GM23338 (cell line): ENCODE data around the gene LETMD1. TPM values are rescaled to one million over a fixed set of nuclear protein-coding genes. Genes with fewer than 3 reads are reported as not detected.

Experiments used
- ATAC-seq: fragments of 200-7000 bp; cut with Tn5 transposase; 3 replicates; pipeline ENCODE4 v1.9.1; 2020
- DNase-seq: peaks from one replicate; pipeline ENCODE4 v3.0.0-alpha.2; 2015; ENCODE audit warnings: low spot score
- H2AFZ ChIP-seq: fragments of 200-600 bp; sonication (generic); 2 replicates; pipeline ENCODE4 v1.8.0; 2016; ENCODE audit warnings: antibody characterized with exemption, mild to moderate bottlenecking, moderate library complexity
- H3F3A ChIP-seq: fragments of 200-600 bp; sonication (generic); replicated peaks from 2 replicates; pipeline ENCODE4 v1.8.0; 2017; ENCODE audit warnings: antibody characterized with exemption, mixed run types, low read depth
- H3K27ac ChIP-seq: fragments of 200-600 bp; sonication (generic); 2 replicates; pipeline ENCODE4 v1.6.1; 2016; ENCODE audit warnings: low read depth
- H3K27me3 ChIP-seq: fragments of 200-600 bp; sonication (generic); 2 replicates; pipeline ENCODE4 v1.8.0; 2016; ENCODE audit warnings: mild to moderate bottlenecking, mixed run types, moderate library complexity; ENCODE audit not compliant: insufficient read depth
- H3K36me3 ChIP-seq: fragments of 200-600 bp; sonication (generic); 2 replicates; pipeline ENCODE4 v1.8.0; 2016; ENCODE audit warnings: mild to moderate bottlenecking; ENCODE audit not compliant: insufficient read depth
- H3K4me1 ChIP-seq: fragments of 200-600 bp; sonication (generic); 2 replicates; pipeline ENCODE4 v1.8.0; 2016; ENCODE audit warnings: mild to moderate bottlenecking, moderate library complexity; ENCODE audit not compliant: insufficient read depth
- H3K4me2 ChIP-seq: fragments of 200-600 bp; sonication (generic); 2 replicates; pipeline ENCODE4 v1.7.1; 2017; ENCODE audit warnings: mixed run types
- H3K4me3 ChIP-seq: fragments of 200-600 bp; sonication (generic); 2 replicates; pipeline ENCODE4 v1.6.1; 2016; ENCODE audit warnings: mixed run types
- H3K79me2 ChIP-seq: fragments of 200-600 bp; sonication (generic); replicated peaks from 2 replicates; pipeline ENCODE4 v1.8.0; 2017; ENCODE audit warnings: mild to moderate bottlenecking; ENCODE audit not compliant: insufficient read depth
- H3K9me2 ChIP-seq: fragments of 200-600 bp; sonication (generic); 2 replicates; pipeline ENCODE4 v1.8.0; 2017; ENCODE audit not compliant: insufficient read depth
- H4K20me1 ChIP-seq: fragments of 200-600 bp; sonication (generic); replicated peaks from 2 replicates; pipeline ENCODE4 v1.8.0; 2017; ENCODE audit warnings: mild to moderate bottlenecking; ENCODE audit not compliant: insufficient read depth
- H3K27ac Mint-ChIP-seq: 2 replicates; pipeline ENCODE4 v1.8.0; 2020; ENCODE audit warnings: inconsistent platforms, mild to moderate bottlenecking, moderate library complexity, mixed read lengths
- H3K27me3 Mint-ChIP-seq: 3 replicates; pipeline ENCODE4 v1.8.0; 2022; ENCODE audit warnings: low read depth, mild to moderate bottlenecking, moderate library complexity, mixed read lengths, inconsistent platforms; ENCODE audit not compliant: insufficient read depth, poor library complexity
- H3K36me3 Mint-ChIP-seq: 3 replicates; pipeline ENCODE4 v1.8.0; 2021; ENCODE audit warnings: low read depth, mild to moderate bottlenecking, inconsistent platforms, moderate library complexity, mixed read lengths
- H3K4me1 Mint-ChIP-seq: 3 replicates; pipeline ENCODE4 v1.8.0; 2020; ENCODE audit warnings: mild to moderate bottlenecking, inconsistent platforms, mixed read lengths
- H3K4me3 Mint-ChIP-seq: 3 replicates; pipeline ENCODE4 v1.8.0; 2021; ENCODE audit warnings: moderate library complexity, mild to moderate bottlenecking, inconsistent platforms, mixed read lengths
- H3K9me3 Mint-ChIP-seq: 3 replicates; pipeline ENCODE4 v1.8.0; 2020; ENCODE audit warnings: moderate library complexity, mild to moderate bottlenecking, inconsistent platforms, mixed read lengths
- EZH2 ChIP-seq: fragments of 200-600 bp; sonication (generic); IDR thresholded peaks from one replicate; pipeline ENCODE4 v1.8.0; 2017; ENCODE audit warnings: antibody characterized with exemption, mild to moderate bottlenecking, low read depth; ENCODE audit not compliant: unreplicated experiment
- EZH2phosphoT487 ChIP-seq: fragments of 200-600 bp; sonication (generic); IDR thresholded peaks from one replicate; pipeline ENCODE4 v1.8.1; 2018; ENCODE audit warnings: antibody characterized with exemption; ENCODE audit not compliant: unreplicated experiment
- JUNB ChIP-seq: IDR thresholded peaks from one replicate; pipeline ENCODE4 v1.6.1; 2016; ENCODE audit warnings: antibody characterized with exemption; ENCODE audit not compliant: unreplicated experiment
- polyA plus RNA-seq: library from polyadenylated mRNA; unstranded; fragments of >200 nt; fragmentation: Nextera tagmentation; extraction: Ambion mirVana; gene quantifications from 2 replicates; pipeline ENCODE4 v1.2.1, GENCODE V29; 2016
- total RNA-seq: library from RNA; depleted of rRNA; stranded (reverse); fragments of >200 nt; shearing (Covaris generic); gene quantifications from 2 replicates; pipeline ENCODE4 v1.2.3, GENCODE V29; 2014
- TF ChIP-seq, protein P1 (sequence below), 2 experiments: fragments of 200-600 bp in 1 of 2; sonication (generic) in 1 of 2; conservative IDR thresholded peaks; 2 replicates each; pipeline versions ENCODE4 v1.5.1 to v1.6.1; 2016 to 2017; ENCODE audit warnings: antibody characterized with exemption in 2 of 2, low read depth in 2 of 2, mild to moderate bottlenecking in 2 of 2, moderate library complexity in 1 of 2
- TF ChIP-seq, protein P2 (sequence below): fragments of 250-450 bp; sonication (Bioruptor Pico); IDR thresholded peaks from 2 replicates; pipeline ENCODE4 v1.5.0; 2020; ENCODE audit warnings: mild to moderate bottlenecking, moderate library complexity

LETMD1 gene
- total and polyA plus RNA-seq, 2 experiments from 2014 or later: 15.7 to 29.9 TPM

DNA sequence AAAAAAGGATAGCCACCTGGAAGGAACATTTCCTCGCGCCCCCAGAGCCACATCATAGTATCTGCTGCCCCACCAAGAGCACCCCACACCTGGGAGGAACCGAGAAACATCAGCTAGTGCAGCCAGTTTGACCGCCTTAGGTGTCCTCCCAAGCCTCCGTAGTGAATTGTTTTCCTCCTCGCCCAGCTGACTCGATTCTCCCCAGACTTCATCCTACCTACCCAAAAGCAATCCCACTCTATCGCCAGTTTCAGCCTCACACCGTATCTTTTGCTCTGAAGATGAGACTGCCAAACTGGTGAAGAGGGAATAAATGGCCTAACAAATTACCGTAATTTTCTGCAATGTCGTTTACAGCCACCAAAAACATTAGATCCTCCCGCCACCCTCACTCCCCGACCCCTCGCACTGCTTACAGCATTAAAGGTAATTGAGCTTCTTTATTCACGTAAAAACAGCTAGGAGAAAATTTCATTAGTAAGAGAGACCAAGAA lies 20.7 kb upstream of the LETMD1 start:
- DNase-seq (no peak), ATAC-seq (no peak)
- Histone ChIP-seq H3F3A (peaks cover 5% of the 10 kb centered on the region; the same call in 1 of the 2 replicates), H3K4me1 (peaks cover 32% of the 10 kb centered on the region), H2AFZ (no peak overlapping the region), H4K20me1 (no peaks in the 10 kb centered on the region), H3K4me2 (peak overlapping the region; percentile 21; the same call in 1 of the 2 replicates), H3K36me3 (no peaks in the 10 kb centered on the region), H3K4me3 (no peak overlapping the region), H3K9me2 (no peaks in the 10 kb centered on the region), H3K79me2 (peaks cover 32% of the 10 kb centered on the region), H3K27me3 (no peaks in the 10 kb centered on the region), H3K27ac (no peak overlapping the region)
- Mint-ChIP-seq H3K27me3 (peaks cover 9% of the 10 kb centered on the region), H3K9me3 (no peaks in the 10 kb centered on the region), H3K4me3 (peak overlapping the region; percentile 35; the same call in 2 of the 3 replicates), H3K36me3 (no peaks in the 10 kb centered on the region), H3K4me1 (peaks cover 36% of the 10 kb centered on the region), H3K27ac (no peak overlapping the region)
- TF ChIP-seq EZH2phosphoT487: no peak

DNA sequence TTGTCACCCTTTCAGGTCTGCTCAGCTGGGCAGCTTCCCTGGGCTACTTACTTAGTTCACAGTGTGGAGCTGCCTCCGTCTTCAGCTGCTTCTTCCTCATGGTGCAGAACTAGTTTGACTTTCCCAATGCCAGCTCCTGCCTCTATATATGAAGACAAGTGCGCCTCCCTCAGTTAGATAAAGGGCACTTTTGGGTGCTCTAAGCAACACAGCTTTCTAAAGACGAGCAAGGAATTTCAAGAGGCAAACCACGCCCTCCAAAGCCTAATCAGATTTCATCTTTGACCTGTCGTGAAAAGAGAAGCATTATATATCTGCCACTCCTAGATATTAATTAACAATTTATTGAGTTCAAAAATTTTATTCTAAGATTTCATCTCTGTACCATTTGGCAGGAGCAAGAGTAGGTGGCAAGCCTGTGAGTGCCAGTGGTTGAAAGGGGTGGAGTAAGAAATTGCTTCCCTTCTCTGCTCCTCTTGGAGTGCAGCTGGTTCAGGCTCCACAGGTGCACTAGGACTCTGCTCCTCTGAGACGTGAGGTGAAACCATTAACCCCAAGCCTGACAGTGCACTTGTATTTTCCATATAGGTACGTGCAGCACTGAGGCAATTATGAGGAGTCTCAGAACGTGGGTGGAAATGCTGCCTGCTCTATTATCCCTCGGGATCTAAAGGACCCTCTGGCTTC lies 19.9 kb upstream of the LETMD1 start:
- peaks cover 23% of the 10 kb centered on the region for H3K79me2 ChIP-seq
- Mint-ChIP-seq H3K9me3 (no peaks in the 10 kb centered on the region), H3K36me3 (no peaks in the 10 kb centered on the region), H3K4me3 (peak overlapping the region; percentile 10; the same call in 1 of the 3 replicates), H3K4me1 (peaks cover 36% of the 10 kb centered on the region), H3K27me3 (peaks cover 9% of the 10 kb centered on the region), H3K27ac (no peak overlapping the region)
- H3K4me2 ChIP-seq: peak overlapping the region; percentile 21
- peak; percentile 18 for ATAC-seq
- H2AFZ ChIP-seq: peak overlapping the region; percentile 0; the same call in 1 of the 2 replicates
- no peak for TF ChIP-seq JUNB
- TF ChIP-seq EZH2: no peak
- TF ChIP-seq, protein P1, sequence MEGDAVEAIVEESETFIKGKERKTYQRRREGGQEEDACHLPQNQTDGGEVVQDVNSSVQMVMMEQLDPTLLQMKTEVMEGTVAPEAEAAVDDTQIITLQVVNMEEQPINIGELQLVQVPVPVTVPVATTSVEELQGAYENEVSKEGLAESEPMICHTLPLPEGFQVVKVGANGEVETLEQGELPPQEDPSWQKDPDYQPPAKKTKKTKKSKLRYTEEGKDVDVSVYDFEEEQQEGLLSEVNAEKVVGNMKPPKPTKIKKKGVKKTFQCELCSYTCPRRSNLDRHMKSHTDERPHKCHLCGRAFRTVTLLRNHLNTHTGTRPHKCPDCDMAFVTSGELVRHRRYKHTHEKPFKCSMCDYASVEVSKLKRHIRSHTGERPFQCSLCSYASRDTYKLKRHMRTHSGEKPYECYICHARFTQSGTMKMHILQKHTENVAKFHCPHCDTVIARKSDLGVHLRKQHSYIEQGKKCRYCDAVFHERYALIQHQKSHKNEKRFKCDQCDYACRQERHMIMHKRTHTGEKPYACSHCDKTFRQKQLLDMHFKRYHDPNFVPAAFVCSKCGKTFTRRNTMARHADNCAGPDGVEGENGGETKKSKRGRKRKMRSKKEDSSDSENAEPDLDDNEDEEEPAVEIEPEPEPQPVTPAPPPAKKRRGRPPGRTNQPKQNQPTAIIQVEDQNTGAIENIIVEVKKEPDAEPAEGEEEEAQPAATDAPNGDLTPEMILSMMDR (conservative IDR thresholded peaks at IDR 0.05; ENCODE audit: low read depth in 2 of 2): peak; percentile 63 to 80
- H3K36me3 ChIP-seq: no peaks in the 10 kb centered on the region
- DNase-seq: peak; percentile 89
- peaks cover 5% of the 10 kb centered on the region; the same call in 1 of the 2 replicates for H3F3A ChIP-seq
- no peaks in the 10 kb centered on the region for H3K9me2 ChIP-seq
- no peaks in the 10 kb centered on the region for H4K20me1 ChIP-seq
- H3K27me3 ChIP-seq: no peaks in the 10 kb centered on the region
- peaks cover 32% of the 10 kb centered on the region for H3K4me1 ChIP-seq
- H3K27ac ChIP-seq: no peak overlapping the region
- no peak overlapping the region for H3K4me3 ChIP-seq

DNA sequence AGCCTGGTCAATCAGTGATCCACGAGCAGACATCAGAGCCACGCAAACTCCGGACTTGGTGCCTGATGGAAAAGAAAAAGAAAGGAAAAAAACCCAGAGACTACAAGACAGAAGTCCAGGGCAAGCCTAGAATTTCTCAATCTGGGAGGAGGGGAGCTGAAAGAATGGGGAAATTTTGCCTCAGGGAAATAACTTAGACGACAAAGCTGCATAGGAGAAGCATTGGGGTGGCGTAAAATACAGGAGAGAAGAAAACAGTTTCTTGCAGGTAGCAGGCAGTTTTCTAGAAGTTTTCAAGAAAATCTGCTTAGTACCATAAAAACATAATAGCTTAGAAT lies 19.3 kb upstream of the LETMD1 start:
- H3K4me3 ChIP-seq: no peak overlapping the region
- no peak for TF ChIP-seq EZH2
- TF ChIP-seq, protein P2, sequence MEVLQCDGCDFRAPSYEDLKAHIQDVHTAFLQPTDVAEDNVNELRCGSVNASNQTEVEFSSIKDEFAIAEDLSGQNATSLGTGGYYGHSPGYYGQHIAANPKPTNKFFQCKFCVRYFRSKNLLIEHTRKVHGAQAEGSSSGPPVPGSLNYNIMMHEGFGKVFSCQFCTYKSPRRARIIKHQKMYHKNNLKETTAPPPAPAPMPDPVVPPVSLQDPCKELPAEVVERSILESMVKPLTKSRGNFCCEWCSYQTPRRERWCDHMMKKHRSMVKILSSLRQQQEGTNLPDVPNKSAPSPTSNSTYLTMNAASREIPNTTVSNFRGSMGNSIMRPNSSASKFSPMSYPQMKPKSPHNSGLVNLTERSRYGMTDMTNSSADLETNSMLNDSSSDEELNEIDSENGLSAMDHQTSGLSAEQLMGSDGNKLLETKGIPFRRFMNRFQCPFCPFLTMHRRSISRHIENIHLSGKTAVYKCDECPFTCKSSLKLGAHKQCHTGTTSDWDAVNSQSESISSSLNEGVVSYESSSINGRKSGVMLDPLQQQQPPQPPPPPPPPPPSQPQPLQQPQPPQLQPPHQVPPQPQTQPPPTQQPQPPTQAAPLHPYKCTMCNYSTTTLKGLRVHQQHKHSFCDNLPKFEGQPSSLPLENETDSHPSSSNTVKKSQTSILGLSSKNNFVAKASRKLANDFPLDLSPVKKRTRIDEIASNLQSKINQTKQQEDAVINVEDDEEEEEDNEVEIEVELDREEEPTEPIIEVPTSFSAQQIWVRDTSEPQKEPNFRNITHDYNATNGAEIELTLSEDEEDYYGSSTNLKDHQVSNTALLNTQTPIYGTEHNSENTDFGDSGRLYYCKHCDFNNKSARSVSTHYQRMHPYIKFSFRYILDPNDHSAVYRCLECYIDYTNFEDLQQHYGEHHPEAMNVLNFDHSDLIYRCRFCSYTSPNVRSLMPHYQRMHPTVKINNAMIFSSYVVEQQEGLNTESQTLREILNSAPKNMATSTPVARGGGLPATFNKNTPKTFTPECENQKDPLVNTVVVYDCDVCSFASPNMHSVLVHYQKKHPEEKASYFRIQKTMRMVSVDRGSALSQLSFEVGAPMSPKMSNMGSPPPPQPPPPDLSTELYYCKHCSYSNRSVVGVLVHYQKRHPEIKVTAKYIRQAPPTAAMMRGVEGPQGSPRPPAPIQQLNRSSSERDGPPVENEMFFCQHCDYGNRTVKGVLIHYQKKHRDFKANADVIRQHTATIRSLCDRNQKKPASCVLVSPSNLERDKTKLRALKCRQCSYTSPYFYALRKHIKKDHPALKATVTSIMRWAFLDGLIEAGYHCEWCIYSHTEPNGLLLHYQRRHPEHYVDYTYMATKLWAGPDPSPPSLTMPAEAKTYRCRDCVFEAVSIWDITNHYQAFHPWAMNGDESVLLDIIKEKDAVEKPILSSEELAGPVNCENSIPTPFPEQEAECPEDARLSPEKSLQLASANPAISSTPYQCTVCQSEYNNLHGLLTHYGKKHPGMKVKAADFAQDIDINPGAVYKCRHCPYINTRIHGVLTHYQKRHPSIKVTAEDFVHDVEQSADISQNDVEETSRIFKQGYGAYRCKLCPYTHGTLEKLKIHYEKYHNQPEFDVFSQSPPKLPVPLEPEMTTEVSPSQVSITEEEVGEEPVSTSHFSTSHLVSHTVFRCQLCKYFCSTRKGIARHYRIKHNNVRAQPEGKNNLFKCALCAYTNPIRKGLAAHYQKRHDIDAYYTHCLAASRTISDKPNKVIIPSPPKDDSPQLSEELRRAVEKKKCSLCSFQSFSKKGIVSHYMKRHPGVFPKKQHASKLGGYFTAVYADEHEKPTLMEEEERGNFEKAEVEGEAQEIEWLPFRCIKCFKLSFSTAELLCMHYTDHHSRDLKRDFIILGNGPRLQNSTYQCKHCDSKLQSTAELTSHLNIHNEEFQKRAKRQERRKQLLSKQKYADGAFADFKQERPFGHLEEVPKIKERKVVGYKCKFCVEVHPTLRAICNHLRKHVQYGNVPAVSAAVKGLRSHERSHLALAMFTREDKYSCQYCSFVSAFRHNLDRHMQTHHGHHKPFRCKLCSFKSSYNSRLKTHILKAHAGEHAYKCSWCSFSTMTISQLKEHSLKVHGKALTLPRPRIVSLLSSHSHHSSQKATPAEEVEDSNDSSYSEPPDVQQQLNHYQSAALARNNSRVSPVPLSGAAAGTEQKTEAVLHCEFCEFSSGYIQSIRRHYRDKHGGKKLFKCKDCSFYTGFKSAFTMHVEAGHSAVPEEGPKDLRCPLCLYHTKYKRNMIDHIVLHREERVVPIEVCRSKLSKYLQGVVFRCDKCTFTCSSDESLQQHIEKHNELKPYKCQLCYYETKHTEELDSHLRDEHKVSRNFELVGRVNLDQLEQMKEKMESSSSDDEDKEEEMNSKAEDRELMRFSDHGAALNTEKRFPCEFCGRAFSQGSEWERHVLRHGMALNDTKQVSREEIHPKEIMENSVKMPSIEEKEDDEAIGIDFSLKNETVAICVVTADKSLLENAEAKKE: no peak

More for the DNA sequence above, 19.3 kb upstream of the LETMD1 start:
- H3K9me2 ChIP-seq: no peaks in the 10 kb centered on the region
- ATAC-seq: no peak
- peaks cover 32% of the 10 kb centered on the region for H3K4me1 ChIP-seq
- H3K27ac ChIP-seq: no peak overlapping the region
- no peak for DNase-seq
- peaks cover 35% of the 10 kb centered on the region for H3K4me1 Mint-ChIP-seq
- H3K4me3 Mint-ChIP-seq: no peak overlapping the region
- no peaks in the 10 kb centered on the region for H3K36me3 ChIP-seq
- H3K27me3 Mint-ChIP-seq: peaks cover 9% of the 10 kb centered on the region
- no peak overlapping the region for H3K27ac Mint-ChIP-seq
- H4K20me1 ChIP-seq: no peaks in the 10 kb centered on the region
- no peaks in the 10 kb centered on the region for H3K36me3 Mint-ChIP-seq
- no peaks in the 10 kb centered on the region for H3K27me3 ChIP-seq
- H3K4me2 ChIP-seq: peak overlapping the region; percentile 21; the same call in 1 of the 2 replicates
- no peaks in the 10 kb centered on the region for H3K9me3 Mint-ChIP-seq
- peaks cover 18% of the 10 kb centered on the region for H3K79me2 ChIP-seq
- H2AFZ ChIP-seq: peak overlapping the region; percentile 0; the same call in 1 of the 2 replicates
- peaks cover 5% of the 10 kb centered on the region; the same call in 1 of the 2 replicates for H3F3A ChIP-seq
